ENCODE results near the gene KLHL24.
"Not testable (repeated sequence)": the region's sequence is repeated elsewhere in the genome, so short reads cannot be mapped to it uniquely, and the experiment has no call there.

The KLHL24 gene

GRCh38 chr3:183619010-183619409 lies 16.4 kb upstream of the KLHL24 start:
- Histone ChIP-seq H3K9me3 (ENCODE audit: control insufficient read depth, low read length) (no peaks in the 10 kb centered on the region), H2BK12ac (ENCODE audit: low read length in 2 of 2) (no peak overlapping the region), H3K23ac (ENCODE audit: low read length in 2 of 2) (no peak overlapping the region), H2BK15ac (ENCODE audit: low read depth, poor library complexity, severe bottlenecking) (no peak overlapping the region), H2AK5ac (ENCODE audit: low read length, severe bottlenecking) (no peak overlapping the region), H2BK120ac (ENCODE audit: low read depth, low read length) (no peak overlapping the region), H3K27ac (ENCODE audit: low read length, poor library complexity, severe bottlenecking) (no peak overlapping the region), H3K18ac (ENCODE audit: low read depth in 1 of 2, low read length in 2 of 2) (no peak overlapping the region), H3K27me3 (ENCODE audit: control insufficient read depth in 1 of 2, insufficient read depth in 1 of 2, low read length in 2 of 2) (peaks cover 3 to 26% of the 10 kb centered on the region in 2 experiments), H2AFZ (ENCODE audit: low read depth, low read length) (no peak overlapping the region), H4K91ac (ENCODE audit: low read length) (no peak overlapping the region), H3K4me3 (ENCODE audit: insufficient read depth in 1 of 2, low read depth in 1 of 2, low read length in 2 of 2) (no peak overlapping the region), H4K8ac (ENCODE audit: low read length) (no peak overlapping the region), H3K4me2 (ENCODE audit: low read length, poor library complexity, severe bottlenecking) (no peak overlapping the region), H3K14ac (ENCODE audit: low read length in 2 of 2) (no peak overlapping the region), H3K79me1 (replicated peaks; ENCODE audit: low read length, poor library complexity, severe bottlenecking) (no peaks in the 10 kb centered on the region), H3K36me3 (ENCODE audit: control insufficient read depth in 1 of 2, insufficient read depth in 2 of 2, low read depth in 1 of 2, low read length in 2 of 2) (no peaks in the 10 kb centered on the region), H3K4ac (ENCODE audit: low read depth in 1 of 2, low read length in 2 of 2) (no peak overlapping the region), H2BK5ac (ENCODE audit: low read depth, low read length, poor library complexity, severe bottlenecking) (no peak overlapping the region), H3K9ac (ENCODE audit: low read length) (no peak overlapping the region), H3K4me1 (ENCODE audit: control insufficient read depth, insufficient read depth, low read depth, low read length) (no peaks in the 10 kb centered on the region)
- WGBS = 91% methylated on average over 4 of the region's 4 CpGs
- no peak for DNase-seq

- no peak overlapping the region for H3K4ac ChIP-seq (ENCODE audit: low read depth in 1 of 2, low read length in 2 of 2)
- no peak overlapping the region for H3K4me2 ChIP-seq (ENCODE audit: low read length, poor library complexity, severe bottlenecking)
- no peak overlapping the region for H3K18ac ChIP-seq (ENCODE audit: low read depth in 1 of 2, low read length in 2 of 2)
- no peak for DNase-seq
- no peak overlapping the region for H3K23ac ChIP-seq (ENCODE audit: low read length in 2 of 2)
- H2BK120ac ChIP-seq (ENCODE audit: low read depth, low read length) = no peak overlapping the region
- H3K79me1 ChIP-seq (replicated peaks; ENCODE audit: low read length, poor library complexity, severe bottlenecking) = no peaks in the 10 kb centered on the region
- H2BK5ac ChIP-seq (ENCODE audit: low read depth, low read length, poor library complexity, severe bottlenecking) = no peak overlapping the region
- no peak overlapping the region for H2BK12ac ChIP-seq (ENCODE audit: low read length in 2 of 2)
- H3K4me1 ChIP-seq (ENCODE audit: control insufficient read depth, insufficient read depth, low read depth, low read length) = no peaks in the 10 kb centered on the region
- H3K36me3 ChIP-seq (ENCODE audit: control insufficient read depth in 1 of 2, insufficient read depth in 2 of 2, low read depth in 1 of 2, low read length in 2 of 2) = no peaks in the 10 kb centered on the region
- no peaks in the 10 kb centered on the region for H3K9me3 ChIP-seq (ENCODE audit: control insufficient read depth, low read length)
- peaks cover 3 to 28% of the 10 kb centered on the region in 2 experiments for H3K27me3 ChIP-seq (ENCODE audit: control insufficient read depth in 1 of 2, insufficient read depth in 1 of 2, low read length in 2 of 2)
- H4K8ac ChIP-seq (ENCODE audit: low read length) = no peak overlapping the region
- H2AK5ac ChIP-seq (ENCODE audit: low read length, severe bottlenecking) = no peak overlapping the region
- H4K91ac ChIP-seq (ENCODE audit: low read length) = no peak overlapping the region
- H3K4me3 ChIP-seq (ENCODE audit: insufficient read depth in 1 of 2, low read depth in 1 of 2, low read length in 2 of 2) = no peak overlapping the region
- H3K9ac ChIP-seq (ENCODE audit: low read length) = no peak overlapping the region
- no peak overlapping the region for H2AFZ ChIP-seq (ENCODE audit: low read depth, low read length)
- H3K14ac ChIP-seq (ENCODE audit: low read length in 2 of 2) = no peak overlapping the region
- no peak overlapping the region for H3K27ac ChIP-seq (ENCODE audit: low read length, poor library complexity, severe bottlenecking)
- H2BK15ac ChIP-seq (ENCODE audit: low read depth, poor library complexity, severe bottlenecking) = no peak overlapping the region
Observed at GRCh38 chr3:183619624-183620251, 15.7 kb upstream of the KLHL24 start.

GRCh38 chr3:183620252-183620628 lies 15.2 kb upstream of the KLHL24 start:
- H3K14ac ChIP-seq (ENCODE audit: low read length in 2 of 2) = no peak overlapping the region
- no peak overlapping the region for H3K9ac ChIP-seq (ENCODE audit: low read length)
- H3K27ac ChIP-seq (ENCODE audit: low read length, poor library complexity, severe bottlenecking) = no peak overlapping the region
- H3K27me3 ChIP-seq (ENCODE audit: control insufficient read depth in 1 of 2, insufficient read depth in 1 of 2, low read length in 2 of 2) = peaks cover 3 to 30% of the 10 kb centered on the region in 2 experiments
- H4K8ac ChIP-seq (ENCODE audit: low read length) = no peak overlapping the region
- H3K23ac ChIP-seq (ENCODE audit: low read length in 2 of 2) = no peak overlapping the region
- no peak overlapping the region for H4K91ac ChIP-seq (ENCODE audit: low read length)
- no peaks in the 10 kb centered on the region for H3K79me1 ChIP-seq (replicated peaks; ENCODE audit: low read length, poor library complexity, severe bottlenecking)
- H2BK15ac ChIP-seq (ENCODE audit: low read depth, poor library complexity, severe bottlenecking) = no peak overlapping the region
- H2BK5ac ChIP-seq (ENCODE audit: low read depth, low read length, poor library complexity, severe bottlenecking) = no peak overlapping the region
- H3K4me1 ChIP-seq (ENCODE audit: control insufficient read depth, insufficient read depth, low read depth, low read length) = no peaks in the 10 kb centered on the region
- no peak overlapping the region for H3K4ac ChIP-seq (ENCODE audit: low read depth in 1 of 2, low read length in 2 of 2)
- no peak overlapping the region for H2AFZ ChIP-seq (ENCODE audit: low read depth, low read length)
- DNase-seq = no peak
- H2BK120ac ChIP-seq (ENCODE audit: low read depth, low read length) = no peak overlapping the region
- no peak overlapping the region for H2BK12ac ChIP-seq (ENCODE audit: low read length in 2 of 2)
- WGBS = 90% methylated on average over 1 of the region's 1 CpG
- H3K18ac ChIP-seq (ENCODE audit: low read depth in 1 of 2, low read length in 2 of 2) = no peak overlapping the region
- no peaks in the 10 kb centered on the region for H3K36me3 ChIP-seq (ENCODE audit: control insufficient read depth in 1 of 2, insufficient read depth in 2 of 2, low read depth in 1 of 2, low read length in 2 of 2)
- no peak overlapping the region for H3K4me3 ChIP-seq (ENCODE audit: insufficient read depth in 1 of 2, low read depth in 1 of 2, low read length in 2 of 2)
- no peak overlapping the region for H2AK5ac ChIP-seq (ENCODE audit: low read length, severe bottlenecking)
- no peaks in the 10 kb centered on the region for H3K9me3 ChIP-seq (ENCODE audit: control insufficient read depth, low read length)
- no peak overlapping the region for H3K4me2 ChIP-seq (ENCODE audit: low read length, poor library complexity, severe bottlenecking)

GRCh38 chr3:183622473-183622872 lies 12.9 kb upstream of the KLHL24 start:
- H2AK5ac ChIP-seq (ENCODE audit: low read length, severe bottlenecking); H3K18ac ChIP-seq (ENCODE audit: low read depth in 1 of 2, low read length in 2 of 2); H3K4me1 ChIP-seq (ENCODE audit: control insufficient read depth, insufficient read depth, low read depth, low read length); H2BK15ac ChIP-seq (ENCODE audit: low read depth, poor library complexity, severe bottlenecking); H3K9ac ChIP-seq (ENCODE audit: low read length); H3K27ac ChIP-seq (ENCODE audit: low read length, poor library complexity, severe bottlenecking); H3K4me2 ChIP-seq (ENCODE audit: low read length, poor library complexity, severe bottlenecking); H3K4me3 ChIP-seq (ENCODE audit: insufficient read depth in 1 of 2, low read depth in 1 of 2, low read length in 2 of 2); H2AFZ ChIP-seq (ENCODE audit: low read depth, low read length); H2BK12ac ChIP-seq (ENCODE audit: low read length in 2 of 2); H2BK5ac ChIP-seq (ENCODE audit: low read depth, low read length, poor library complexity, severe bottlenecking); H3K14ac ChIP-seq (ENCODE audit: low read length in 2 of 2); H3K36me3 ChIP-seq (ENCODE audit: control insufficient read depth in 1 of 2, insufficient read depth in 2 of 2, low read depth in 1 of 2, low read length in 2 of 2); H3K9me3 ChIP-seq (ENCODE audit: control insufficient read depth, low read length); H3K4ac ChIP-seq (ENCODE audit: low read depth in 1 of 2, low read length in 2 of 2); H4K8ac ChIP-seq (ENCODE audit: low read length); H3K23ac ChIP-seq (ENCODE audit: low read length in 2 of 2); DNase-seq; H4K91ac ChIP-seq (ENCODE audit: low read length); H2BK120ac ChIP-seq (ENCODE audit: low read depth, low read length); H3K79me1 ChIP-seq (replicated peaks; ENCODE audit: low read length, poor library complexity, severe bottlenecking): not testable (repeated sequence)
- 100% methylated on average over 1 of the region's 2 CpGs for WGBS
- peaks cover 3 to 11% of the 10 kb centered on the region in 2 experiments for H3K27me3 ChIP-seq (ENCODE audit: control insufficient read depth in 1 of 2, insufficient read depth in 1 of 2, low read length in 2 of 2)

Measured in mesenchymal stem cell (in vitro differentiated cells and primary cell).